ENCODE data around the gene FRMD7.
"Not testable (repeated sequence)": the region's sequence is repeated elsewhere in the genome, so short reads cannot be mapped to it uniquely, and the experiment has no call there.

The FRMD7 gene

DNA sequence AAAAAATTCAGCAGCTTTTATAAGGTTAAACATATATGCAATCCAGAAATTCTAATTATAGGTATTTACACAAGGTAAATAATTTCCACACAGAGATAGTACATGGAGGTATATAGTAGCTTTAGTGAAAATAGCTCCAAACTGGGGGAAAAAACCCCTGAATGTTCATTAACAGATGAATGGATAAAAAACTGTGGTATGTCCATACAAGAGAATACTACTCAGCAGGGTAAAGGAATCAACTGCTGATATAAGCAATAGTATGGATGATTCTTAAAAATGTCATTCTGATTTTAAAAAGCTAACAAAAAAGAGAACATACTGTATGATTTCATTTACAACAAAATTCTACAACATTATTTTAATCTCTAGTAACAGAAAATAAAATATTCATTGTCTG, 37.2 kb upstream of the FRMD7 start:
- H3K4me2 ChIP-seq (ENCODE audit: low read depth, low read length, poor library complexity, severe bottlenecking) = no peak overlapping the region
- no peaks in the 10 kb centered on the region for H3K27me3 ChIP-seq (ENCODE audit: low read length)
- H3K79me2 ChIP-seq (ENCODE audit: insufficient read depth, low read length) = no peaks in the 10 kb centered on the region
- no peak for TF ChIP-seq EZH2phosphoT487 (conservative IDR thresholded peaks at IDR 0.05; ENCODE audit: low read length)
- TF ChIP-seq, protein P1, sequence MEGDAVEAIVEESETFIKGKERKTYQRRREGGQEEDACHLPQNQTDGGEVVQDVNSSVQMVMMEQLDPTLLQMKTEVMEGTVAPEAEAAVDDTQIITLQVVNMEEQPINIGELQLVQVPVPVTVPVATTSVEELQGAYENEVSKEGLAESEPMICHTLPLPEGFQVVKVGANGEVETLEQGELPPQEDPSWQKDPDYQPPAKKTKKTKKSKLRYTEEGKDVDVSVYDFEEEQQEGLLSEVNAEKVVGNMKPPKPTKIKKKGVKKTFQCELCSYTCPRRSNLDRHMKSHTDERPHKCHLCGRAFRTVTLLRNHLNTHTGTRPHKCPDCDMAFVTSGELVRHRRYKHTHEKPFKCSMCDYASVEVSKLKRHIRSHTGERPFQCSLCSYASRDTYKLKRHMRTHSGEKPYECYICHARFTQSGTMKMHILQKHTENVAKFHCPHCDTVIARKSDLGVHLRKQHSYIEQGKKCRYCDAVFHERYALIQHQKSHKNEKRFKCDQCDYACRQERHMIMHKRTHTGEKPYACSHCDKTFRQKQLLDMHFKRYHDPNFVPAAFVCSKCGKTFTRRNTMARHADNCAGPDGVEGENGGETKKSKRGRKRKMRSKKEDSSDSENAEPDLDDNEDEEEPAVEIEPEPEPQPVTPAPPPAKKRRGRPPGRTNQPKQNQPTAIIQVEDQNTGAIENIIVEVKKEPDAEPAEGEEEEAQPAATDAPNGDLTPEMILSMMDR (IDR thresholded peaks at IDR 0.05; ENCODE audit: insufficient read depth, low read length, poor library complexity, severe bottlenecking) = no peak
- H3K9me2 ChIP-seq (replicated peaks; ENCODE audit: insufficient read depth, low read length) = no peaks in the 10 kb centered on the region
- no peaks in the 10 kb centered on the region for H3K9me3 ChIP-seq (ENCODE audit: insufficient read depth, low read length)
- no peaks in the 10 kb centered on the region for H4K20me1 ChIP-seq (ENCODE audit: low read depth, low read length)
- no peak overlapping the region for H3K4me3 ChIP-seq (ENCODE audit: insufficient read depth, low read length, poor library complexity, severe bottlenecking)
- no peaks in the 10 kb centered on the region for H3F3A ChIP-seq (ENCODE audit: insufficient read depth)
- no peak overlapping the region for H3K9ac ChIP-seq (ENCODE audit: low read length)
- no peaks in the 10 kb centered on the region for H3K36me3 ChIP-seq (ENCODE audit: low read length)
- no peak overlapping the region for H2AFZ ChIP-seq (ENCODE audit: low read depth, low read length, severe bottlenecking)
- H3K27ac ChIP-seq (ENCODE audit: low read depth, low read length) = no peak overlapping the region

DNA sequence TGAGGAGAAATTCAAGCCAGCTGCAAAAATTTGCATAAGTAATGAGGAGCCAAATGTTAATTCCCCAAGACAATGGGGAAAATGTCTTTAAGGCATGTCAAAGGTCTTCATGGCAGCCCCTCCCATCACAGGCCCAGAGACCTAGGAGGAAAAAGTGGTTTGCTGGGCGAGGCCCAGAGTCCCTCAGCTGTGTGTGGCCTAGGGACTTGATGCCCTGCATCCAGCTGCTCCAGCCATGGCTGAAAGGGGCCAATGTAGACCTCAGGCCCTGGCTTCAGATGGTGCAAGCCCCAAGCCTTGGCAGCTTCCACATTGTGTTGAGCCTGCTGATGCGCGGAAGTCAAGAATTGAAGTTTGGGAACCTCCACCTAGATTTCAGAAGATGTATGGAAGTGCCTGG, 35.3 kb upstream of the FRMD7 start:
- not testable (repeated sequence) for H3K9ac ChIP-seq (ENCODE audit: low read length); H3K4me2 ChIP-seq (ENCODE audit: low read depth, low read length, poor library complexity, severe bottlenecking); H3K36me3 ChIP-seq (ENCODE audit: low read length); H3K4me3 ChIP-seq (ENCODE audit: insufficient read depth, low read length, poor library complexity, severe bottlenecking); H2AFZ ChIP-seq (ENCODE audit: low read depth, low read length, severe bottlenecking); H3K27me3 ChIP-seq (ENCODE audit: low read length); H3K9me2 ChIP-seq (replicated peaks; ENCODE audit: insufficient read depth, low read length); H4K20me1 ChIP-seq (ENCODE audit: low read depth, low read length); H3K79me2 ChIP-seq (ENCODE audit: insufficient read depth, low read length); H3K9me3 ChIP-seq (ENCODE audit: insufficient read depth, low read length); H3K27ac ChIP-seq (ENCODE audit: low read depth, low read length); H3F3A ChIP-seq (ENCODE audit: insufficient read depth)

DNA sequence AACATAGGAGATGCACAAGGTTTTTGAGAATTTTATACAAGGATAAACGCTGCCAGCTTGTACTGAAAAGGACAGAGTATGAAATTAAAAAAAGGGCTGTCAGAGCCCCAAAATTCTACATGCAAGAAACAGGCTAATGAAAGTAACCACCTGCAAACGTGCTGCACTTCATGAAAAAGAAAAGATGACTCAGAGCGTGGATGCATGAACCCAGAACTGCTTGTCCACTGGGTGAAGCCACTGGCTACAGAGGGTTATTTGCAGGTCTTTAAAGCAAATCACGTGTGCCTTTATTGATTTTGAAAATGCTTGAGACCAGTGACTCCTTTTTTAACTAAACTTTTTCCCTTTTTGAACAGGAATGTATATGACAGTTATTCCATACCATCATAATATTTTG, 25.3 kb upstream of the FRMD7 start:
- no peaks in the 10 kb centered on the region for H4K20me1 ChIP-seq (ENCODE audit: low read depth, low read length)
- H3K4me2 ChIP-seq (ENCODE audit: low read depth, low read length, poor library complexity, severe bottlenecking) = no peak overlapping the region
- H3K9ac ChIP-seq (ENCODE audit: low read length) = no peak overlapping the region
- H3K9me3 ChIP-seq (ENCODE audit: insufficient read depth, low read length) = no peaks in the 10 kb centered on the region
- no peak overlapping the region for H3K27ac ChIP-seq (ENCODE audit: low read depth, low read length)
- H3K9me2 ChIP-seq (replicated peaks; ENCODE audit: insufficient read depth, low read length) = no peaks in the 10 kb centered on the region
- no peaks in the 10 kb centered on the region for H3K27me3 ChIP-seq (ENCODE audit: low read length)
- no peaks in the 10 kb centered on the region for H3K36me3 ChIP-seq (ENCODE audit: low read length)
- H3F3A ChIP-seq (ENCODE audit: insufficient read depth) = no peaks in the 10 kb centered on the region
- TF ChIP-seq, protein P1 (IDR thresholded peaks at IDR 0.05; ENCODE audit: insufficient read depth, low read length, poor library complexity, severe bottlenecking) = no peak
- no peak for TF ChIP-seq EZH2phosphoT487 (conservative IDR thresholded peaks at IDR 0.05; ENCODE audit: low read length)
- H2AFZ ChIP-seq (ENCODE audit: low read depth, low read length, severe bottlenecking) = no peak overlapping the region
- H3K79me2 ChIP-seq (ENCODE audit: insufficient read depth, low read length) = no peaks in the 10 kb centered on the region
- no peak overlapping the region for H3K4me3 ChIP-seq (ENCODE audit: insufficient read depth, low read length, poor library complexity, severe bottlenecking)

DNA sequence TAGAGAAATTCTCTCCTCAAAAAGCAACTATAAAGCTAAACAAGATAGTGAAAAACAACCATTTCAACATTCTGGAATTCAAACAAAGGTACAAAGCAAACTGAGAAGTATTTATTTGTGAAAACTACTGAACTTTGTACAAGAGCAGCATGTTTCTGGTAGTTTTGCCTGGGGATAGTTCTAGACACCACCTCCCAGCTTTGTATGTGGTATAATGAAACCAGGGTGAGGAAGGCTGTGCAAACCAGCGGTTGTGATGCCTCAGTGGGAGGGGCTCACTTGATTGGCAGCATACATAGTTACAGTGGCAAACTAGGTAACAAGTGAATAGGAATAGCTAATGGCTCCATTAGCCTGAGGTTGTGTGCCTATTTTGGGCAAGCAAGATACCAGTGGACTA, 18.6 kb upstream of the FRMD7 start:
- Histone ChIP-seq H3K9me2 (replicated peaks; ENCODE audit: insufficient read depth, low read length) (no peaks in the 10 kb centered on the region), H3K27me3 (ENCODE audit: low read length) (no peaks in the 10 kb centered on the region), H3K4me2 (ENCODE audit: low read depth, low read length, poor library complexity, severe bottlenecking) (no peak overlapping the region), H3K4me3 (ENCODE audit: insufficient read depth, low read length, poor library complexity, severe bottlenecking) (no peak overlapping the region), H3K9me3 (ENCODE audit: insufficient read depth, low read length) (no peaks in the 10 kb centered on the region), H3K79me2 (ENCODE audit: insufficient read depth, low read length) (no peaks in the 10 kb centered on the region), H3K9ac (ENCODE audit: low read length) (no peak overlapping the region), H3K36me3 (ENCODE audit: low read length) (no peaks in the 10 kb centered on the region), H3K27ac (ENCODE audit: low read depth, low read length) (no peak overlapping the region), H3F3A (ENCODE audit: insufficient read depth) (no peaks in the 10 kb centered on the region), H2AFZ (ENCODE audit: low read depth, low read length, severe bottlenecking) (no peak overlapping the region), H4K20me1 (ENCODE audit: low read depth, low read length) (no peaks in the 10 kb centered on the region)
- TF ChIP-seq, protein P1 (IDR thresholded peaks at IDR 0.05; ENCODE audit: insufficient read depth, low read length, poor library complexity, severe bottlenecking) = no peak
- TF ChIP-seq EZH2phosphoT487 (conservative IDR thresholded peaks at IDR 0.05; ENCODE audit: low read length) = no peak
